HG02884 (cell line): Measurements from ENCODE around the gene FAM136A.
"Not testable (repeated sequence)": the region's sequence is repeated elsewhere in the genome, so short reads cannot be mapped to it uniquely, and the experiment has no call there.

ENCODE experiments used
- ATAC-seq: cut with Tn5 transposase; IDR thresholded peaks from one replicate; pipeline ENCODE4 v1.9.1; 2021; ENCODE audit warnings: mild to moderate bottlenecking, moderate library complexity; ENCODE audit not compliant: unreplicated experiment

Gene FAM136A

GRCh38 chr2:70301344-70302194 lies at the start of gene FAM136A:
TSS of gene FAM136A (minus strand) at chr2:70302067. CDS start at chr2:70302011, 56 bp downstream.
- ATAC-seq = peak; percentile 65

- ATAC-seq = no peak
Observed at GRCh38 chr2:70349921-70350685, 48.2 kb upstream of the FAM136A start.

- no peak for ATAC-seq
Observed at GRCh38 chr2:70347831-70348230, 46.0 kb upstream of the FAM136A start.

GRCh38 chr2:70344195-70344594 lies 42.3 kb upstream of the FAM136A start:
- no peak for ATAC-seq

GRCh38 chr2:70341477-70341765 lies 39.6 kb upstream of the FAM136A start:
- ATAC-seq = no peak

- ATAC-seq = no peak
Observed at GRCh38 chr2:70340761-70341476, 39.1 kb upstream of the FAM136A start.

- ATAC-seq = no peak
Observed at GRCh38 chr2:70340075-70340474, 38.2 kb upstream of the FAM136A start.

GRCh38 chr2:70336552-70336951 lies 34.7 kb upstream of the FAM136A start:
- no peak for ATAC-seq

GRCh38 chr2:70331012-70331411 lies 29.1 kb upstream of the FAM136A start:
- no peak for ATAC-seq

- no peak for ATAC-seq
Observed at GRCh38 chr2:70330476-70330875, 28.6 kb upstream of the FAM136A start.

GRCh38 chr2:70328921-70329561 lies 27.2 kb upstream of the FAM136A start:
- no peak for ATAC-seq

- no peak for ATAC-seq
Observed at GRCh38 chr2:70325875-70326274, 24.0 kb upstream of the FAM136A start.

- ATAC-seq = no peak
Observed at GRCh38 chr2:70322518-70322917, 20.7 kb upstream of the FAM136A start.

- no peak for ATAC-seq
Observed at GRCh38 chr2:70321370-70321769, 19.5 kb upstream of the FAM136A start.

GRCh38 chr2:70314640-70315039 lies 12.8 kb upstream of the FAM136A start:
- no peak for ATAC-seq

GRCh38 chr2:70312560-70312959 lies 10.7 kb upstream of the FAM136A start:
- no peak for ATAC-seq

- ATAC-seq = no peak
Observed at GRCh38 chr2:70310899-70311298, 9.0 kb upstream of the FAM136A start.

GRCh38 chr2:70305531-70305930 lies 3.7 kb upstream of the FAM136A start:
- no peak for ATAC-seq

GRCh38 chr2:70304498-70304897 lies 2.6 kb upstream of the FAM136A start:
- no peak for ATAC-seq

- no peak for ATAC-seq
Observed at GRCh38 chr2:70303186-70303585, 1.3 kb upstream of the FAM136A start.

- not testable (repeated sequence) for ATAC-seq
Observed at GRCh38 chr2:70302195-70302546, 304 bp upstream of the FAM136A start.
